ENCODE measurements around the gene MOB4.

The MOB4 gene

GRCh38 chr2:197573608-197574007 is 57.7 kb downstream of the MOB4 start:
- H3K9ac ChIP-seq (ENCODE audit: low read length) = no peak overlapping the region
- no peak overlapping the region for H2BK120ac ChIP-seq (ENCODE audit: insufficient read depth, low read length, poor library complexity)
- no CpG with 5 or more reads among the region's 2 CpGs for WGBS (ENCODE audit: extremely low coverage, insufficient coverage, insufficient read length)

GRCh38 chr2:197575987-197576386 is 60.1 kb downstream of the MOB4 start:
- Histone ChIP-seq H3K9ac (ENCODE audit: low read length) (no peak overlapping the region), H3K4me1 (ENCODE audit: control insufficient read depth in 1 of 2, insufficient read depth in 2 of 2, low read length in 2 of 2) (no peaks in the 10 kb centered on the region), H3K79me1 (ENCODE audit: low read length) (no peaks in the 10 kb centered on the region), H3K36me3 (ENCODE audit: control insufficient read depth in 1 of 2, insufficient read depth in 2 of 2, low read length in 2 of 2) (peaks cover 2 to 11% of the 10 kb centered on the region in 2 experiments), H2BK5ac (ENCODE audit: low read depth, low read length, poor library complexity) (no peak overlapping the region), H3K23ac (ENCODE audit: low read length) (no peak overlapping the region), H4K12ac (ENCODE audit: low read depth, low read length) (no peak overlapping the region), H2AFZ (ENCODE audit: insufficient read depth, low read length, poor library complexity) (no peak overlapping the region), H3K4me2 (ENCODE audit: low read length) (no peak overlapping the region), H3K27me3 (ENCODE audit: insufficient read depth, low read length) (no peaks in the 10 kb centered on the region), H4K8ac (ENCODE audit: low read depth, low read length) (no peak overlapping the region), H2AK5ac (ENCODE audit: low read length) (no peak overlapping the region), H2BK120ac (ENCODE audit: insufficient read depth, low read length, poor library complexity) (no peak overlapping the region), H4K91ac (ENCODE audit: low read depth, low read length) (no peak overlapping the region), H3K79me2 (ENCODE audit: control insufficient read depth, insufficient read depth, low read length, poor library complexity) (no peaks in the 10 kb centered on the region), H3K9me3 (ENCODE audit: insufficient read depth, low read depth, low read length) (peaks cover 7% of the 10 kb centered on the region), H3K18ac (ENCODE audit: low read length) (no peak overlapping the region), H3K27ac (ENCODE audit: low read depth, low read length) (no peak overlapping the region), H3K4me3 (ENCODE audit: low read depth, low read length) (no peak overlapping the region), H3K14ac (ENCODE audit: low read length) (no peak overlapping the region), H2BK12ac (ENCODE audit: low read length) (no peak overlapping the region), H3K4ac (ENCODE audit: low read depth, low read length) (no peak overlapping the region)
- WGBS (ENCODE audit: extremely low coverage, insufficient coverage, insufficient read length) = no CpG with 5 or more reads among the region's 2 CpGs
- DNase-seq = peak; percentile 50 to 56

More at GRCh38 chr2:197573608-197574007, 57.7 kb downstream of the MOB4 start:
- Histone ChIP-seq H3K4me2 (ENCODE audit: low read length) (no peak overlapping the region), H2BK5ac (ENCODE audit: low read depth, low read length, poor library complexity) (no peak overlapping the region), H4K12ac (ENCODE audit: low read depth, low read length) (no peak overlapping the region), H2AK5ac (ENCODE audit: low read length) (no peak overlapping the region), H3K79me1 (ENCODE audit: low read length) (no peaks in the 10 kb centered on the region), H2BK12ac (ENCODE audit: low read length) (no peak overlapping the region), H3K14ac (ENCODE audit: low read length) (no peak overlapping the region), H2AFZ (ENCODE audit: insufficient read depth, low read length, poor library complexity) (no peak overlapping the region), H4K8ac (ENCODE audit: low read depth, low read length) (no peak overlapping the region), H3K4me3 (ENCODE audit: low read depth, low read length) (no peak overlapping the region), H3K9me3 (ENCODE audit: insufficient read depth, low read depth, low read length) (peaks cover 7% of the 10 kb centered on the region), H4K91ac (ENCODE audit: low read depth, low read length) (no peak overlapping the region), H3K27me3 (ENCODE audit: insufficient read depth, low read length) (no peaks in the 10 kb centered on the region), H3K23ac (ENCODE audit: low read length) (no peak overlapping the region), H3K18ac (ENCODE audit: low read length) (no peak overlapping the region), H3K27ac (ENCODE audit: low read depth, low read length) (no peak overlapping the region), H3K4ac (ENCODE audit: low read depth, low read length) (no peak overlapping the region), H3K79me2 (ENCODE audit: control insufficient read depth, insufficient read depth, low read length, poor library complexity) (no peaks in the 10 kb centered on the region), H3K4me1 (ENCODE audit: control insufficient read depth in 1 of 2, insufficient read depth in 2 of 2, low read length in 2 of 2) (no peaks in the 10 kb centered on the region), H3K36me3 (ENCODE audit: control insufficient read depth in 1 of 2, insufficient read depth in 2 of 2, low read length in 2 of 2) (peaks cover 2 to 11% of the 10 kb centered on the region in 2 experiments)
- no peak for DNase-seq

GRCh38 chr2:197576631-197577030 is 60.8 kb downstream of the MOB4 start:
- Histone ChIP-seq H2BK120ac (ENCODE audit: insufficient read depth, low read length, poor library complexity) (no peak overlapping the region), H3K4me3 (ENCODE audit: low read depth, low read length) (no peak overlapping the region), H3K27ac (ENCODE audit: low read depth, low read length) (no peak overlapping the region), H4K91ac (ENCODE audit: low read depth, low read length) (no peak overlapping the region), H3K14ac (ENCODE audit: low read length) (no peak overlapping the region), H2AFZ (ENCODE audit: insufficient read depth, low read length, poor library complexity) (no peak overlapping the region), H4K8ac (ENCODE audit: low read depth, low read length) (no peak overlapping the region), H3K4ac (ENCODE audit: low read depth, low read length) (no peak overlapping the region), H3K79me1 (ENCODE audit: low read length) (no peaks in the 10 kb centered on the region), H2BK12ac (ENCODE audit: low read length) (no peak overlapping the region), H3K23ac (ENCODE audit: low read length) (no peak overlapping the region), H2BK5ac (ENCODE audit: low read depth, low read length, poor library complexity) (no peak overlapping the region), H3K36me3 (ENCODE audit: control insufficient read depth in 1 of 2, insufficient read depth in 2 of 2, low read length in 2 of 2) (peaks cover 2 to 11% of the 10 kb centered on the region in 2 experiments), H3K18ac (ENCODE audit: low read length) (no peak overlapping the region), H3K79me2 (ENCODE audit: control insufficient read depth, insufficient read depth, low read length, poor library complexity) (no peaks in the 10 kb centered on the region), H3K9me3 (ENCODE audit: insufficient read depth, low read depth, low read length) (peaks cover 7% of the 10 kb centered on the region), H3K4me1 (ENCODE audit: control insufficient read depth in 1 of 2, insufficient read depth in 2 of 2, low read length in 2 of 2) (no peaks in the 10 kb centered on the region), H3K27me3 (ENCODE audit: insufficient read depth, low read length) (no peaks in the 10 kb centered on the region), H2AK5ac (ENCODE audit: low read length) (no peak overlapping the region), H4K12ac (ENCODE audit: low read depth, low read length) (no peak overlapping the region), H3K4me2 (ENCODE audit: low read length) (no peak overlapping the region), H3K9ac (ENCODE audit: low read length) (no peak overlapping the region)
- DNase-seq = no peak
- no CpG with 5 or more reads among the region's 3 CpGs for WGBS (ENCODE audit: extremely low coverage, insufficient coverage, insufficient read length)

- Histone ChIP-seq H3K4ac (ENCODE audit: low read depth, low read length) (no peak overlapping the region), H3K79me1 (ENCODE audit: low read length) (no peaks in the 10 kb centered on the region), H3K36me3 (ENCODE audit: control insufficient read depth in 1 of 2, insufficient read depth in 2 of 2, low read length in 2 of 2) (peaks cover 0 to 8% of the 10 kb centered on the region in 2 experiments), H3K4me3 (ENCODE audit: low read depth, low read length) (no peak overlapping the region), H4K8ac (ENCODE audit: low read depth, low read length) (no peak overlapping the region), H2AK5ac (ENCODE audit: low read length) (no peak overlapping the region), H3K27me3 (ENCODE audit: insufficient read depth, low read length) (no peaks in the 10 kb centered on the region), H4K12ac (ENCODE audit: low read depth, low read length) (no peak overlapping the region), H3K9ac (ENCODE audit: low read length) (no peak overlapping the region), H3K14ac (ENCODE audit: low read length) (no peak overlapping the region), H3K4me2 (ENCODE audit: low read length) (no peak overlapping the region), H2AFZ (ENCODE audit: insufficient read depth, low read length, poor library complexity) (no peak overlapping the region), H3K9me3 (ENCODE audit: insufficient read depth, low read depth, low read length) (peaks cover 7% of the 10 kb centered on the region), H4K91ac (ENCODE audit: low read depth, low read length) (no peak overlapping the region), H3K4me1 (ENCODE audit: control insufficient read depth in 1 of 2, insufficient read depth in 2 of 2, low read length in 2 of 2) (no peaks in the 10 kb centered on the region), H3K18ac (ENCODE audit: low read length) (no peak overlapping the region), H3K23ac (ENCODE audit: low read length) (no peak overlapping the region), H2BK12ac (ENCODE audit: low read length) (no peak overlapping the region), H2BK120ac (ENCODE audit: insufficient read depth, low read length, poor library complexity) (no peak overlapping the region), H3K27ac (ENCODE audit: low read depth, low read length) (no peak overlapping the region), H2BK5ac (ENCODE audit: low read depth, low read length, poor library complexity) (no peak overlapping the region), H3K79me2 (ENCODE audit: control insufficient read depth, insufficient read depth, low read length, poor library complexity) (no peaks in the 10 kb centered on the region)
- DNase-seq = no peak
- no CpG with 5 or more reads among the region's 4 CpGs for WGBS (ENCODE audit: extremely low coverage, insufficient coverage, insufficient read length)
Measured at GRCh38 chr2:197577446-197577845, 61.6 kb downstream of the MOB4 start.
